HEK293 (cell line): ENCODE measurements around the gene KCNF1.

Source experiments
- CTCF ChIA-PET: fragments of 350-600 bp; formaldehyde crosslinking; extraction: SDS; loops from one replicate; lab custom pipeline; 2021; ENCODE audit warnings: antibody characterized with exemption; lab: Yijun Ruan, JAX
- POLR2A ChIA-PET: fragments of 300-600 bp; formaldehyde crosslinking; extraction: SDS; loops from one replicate; lab custom pipeline; 2020; ENCODE audit warnings: antibody characterized with exemption, inconsistent platforms; lab: Yijun Ruan, JAX
- H3K27ac ChIP-seq: fragments of 200-500 bp; sonication (Bioruptor generic); 2 replicates; pipeline ENCODE4 v1.5.1; 2014; ENCODE audit warnings: low read depth, low read length, control low read depth, inconsistent platforms; ENCODE audit errors: extremely low read depth
- H3K36me3 ChIP-seq, 2 experiments: fragments of 200-500 bp in 1 of 2; sonication (Bioruptor generic) in 1 of 2; 1 replicate in 1 of 2; 2 replicates in 1 of 2; pipeline ENCODE4 v1.5.1; 2014 to 2017; ENCODE audit warnings: inconsistent platforms in 2 of 2, low read length in 2 of 2; ENCODE audit not compliant: control insufficient read depth in 2 of 2, insufficient read depth in 1 of 2
- H3K4me1 ChIP-seq: fragments of 200-500 bp; sonication (Bioruptor generic); 2 replicates; pipeline ENCODE4 v1.5.1; 2014; ENCODE audit warnings: mild to moderate bottlenecking, low read length, inconsistent platforms; ENCODE audit not compliant: control insufficient read depth, insufficient read depth
- H3K4me3 ChIP-seq: 2 replicates; pipeline ENCODE4 v1.5.1; 2011; ENCODE audit warnings: low read depth, mild to moderate bottlenecking, control low read depth, low read length, moderate library complexity
- H3K9me3 ChIP-seq: fragments of 200-500 bp; sonication (Bioruptor generic); 2 replicates; pipeline ENCODE4 v1.5.1; 2014; ENCODE audit warnings: low read depth, low read length, inconsistent platforms; ENCODE audit not compliant: control insufficient read depth, insufficient read depth
- BCL11A ChIP-seq: fragments of 450-650 bp; formaldehyde crosslinking; IDR thresholded peaks from 2 replicates; pipeline ENCODE4 v1.5.1; 2016; ENCODE audit warnings: low read depth, missing biosample characterization, missing genetic modification characterization
- GLIS1 ChIP-seq: fragments of 450-650 bp; formaldehyde crosslinking; IDR thresholded peaks from 2 replicates; pipeline ENCODE4 v1.5.1; 2016; ENCODE audit warnings: missing biosample characterization, missing genetic modification characterization
- KLF17 ChIP-seq: fragments of 450-650 bp; formaldehyde crosslinking; IDR thresholded peaks from 2 replicates; pipeline ENCODE4 v1.5.1; 2016; ENCODE audit warnings: missing biosample characterization, missing genetic modification characterization
- KLF8 ChIP-seq: fragments of 450-650 bp; formaldehyde crosslinking; IDR thresholded peaks from 2 replicates; pipeline ENCODE4 v1.5.1; 2016; ENCODE audit warnings: missing biosample characterization, missing genetic modification characterization
- RBAK ChIP-seq: fragments of 450-650 bp; formaldehyde crosslinking; IDR thresholded peaks from 2 replicates; pipeline ENCODE4 v1.5.1; 2016; ENCODE audit warnings: missing biosample characterization, missing genetic modification characterization
- ZBTB21 ChIP-seq: fragments of 450-650 bp; formaldehyde crosslinking; IDR thresholded peaks from 2 replicates; pipeline ENCODE4 v1.5.1; 2017; ENCODE audit warnings: missing biosample characterization, missing genetic modification characterization
- ZFP3 ChIP-seq: fragments of 450-650 bp; formaldehyde crosslinking; IDR thresholded peaks from 2 replicates; pipeline ENCODE4 v1.5.1; 2016; ENCODE audit warnings: low read depth, missing biosample characterization, missing genetic modification characterization
- ZNF112 ChIP-seq: fragments of 450-650 bp; formaldehyde crosslinking; IDR thresholded peaks from 2 replicates; pipeline ENCODE4 v1.5.0; 2017; ENCODE audit warnings: missing biosample characterization, missing genetic modification characterization
- ZNF133 ChIP-seq: fragments of 450-650 bp; formaldehyde crosslinking; IDR thresholded peaks from 2 replicates; pipeline ENCODE4 v1.5.1; 2016; ENCODE audit warnings: missing biosample characterization, missing genetic modification characterization
- ZNF18 ChIP-seq: fragments of 450-650 bp; formaldehyde crosslinking; IDR thresholded peaks from 2 replicates; pipeline ENCODE4 v1.5.1; 2016; ENCODE audit warnings: missing biosample characterization, missing genetic modification characterization
- ZNF19 ChIP-seq: fragments of 450-650 bp; formaldehyde crosslinking; IDR thresholded peaks from 2 replicates; pipeline ENCODE4; 2016; ENCODE audit warnings: missing biosample characterization, missing genetic modification characterization, low read depth
- ZNF248 ChIP-seq: fragments of 450-650 bp; formaldehyde crosslinking; IDR thresholded peaks from 2 replicates; pipeline ENCODE4 v1.5.1; 2017; ENCODE audit warnings: missing biosample characterization, missing genetic modification characterization
- ZNF274 ChIP-seq, 2 experiments: fragments of 200-500 bp in 1 of 2; fragments of 450-650 bp in 1 of 2; sonication (Bioruptor generic) in 1 of 2; formaldehyde crosslinking in 1 of 2; IDR thresholded peaks; 2 replicates each; pipeline versions ENCODE4 v1.5.1 to v1.6.1; 2014 to 2016; ENCODE audit warnings: borderline replicate concordance in 1 of 2, inconsistent platforms in 1 of 2, low read length in 1 of 2, missing biosample characterization in 1 of 2, missing genetic modification characterization in 1 of 2
- ZNF280C ChIP-seq: fragments of 450-650 bp; formaldehyde crosslinking; IDR thresholded peaks from 2 replicates; pipeline ENCODE4 v1.5.1; 2016; ENCODE audit warnings: missing biosample characterization, missing genetic modification characterization
- ZNF350 ChIP-seq: fragments of 450-650 bp; formaldehyde crosslinking; IDR thresholded peaks from 2 replicates; pipeline ENCODE4 v1.5.0; 2017; ENCODE audit warnings: missing biosample characterization, mild to moderate bottlenecking, missing genetic modification characterization
- ZNF366 ChIP-seq: fragments of 450-650 bp; formaldehyde crosslinking; conservative IDR thresholded peaks from 2 replicates; pipeline ENCODE4 v1.5.1; 2016; ENCODE audit warnings: missing biosample characterization, missing genetic modification characterization
- ZNF404 ChIP-seq: fragments of 450-650 bp; formaldehyde crosslinking; IDR thresholded peaks from 2 replicates; pipeline ENCODE4 v1.5.1; 2017; ENCODE audit warnings: missing biosample characterization, missing genetic modification characterization
- ZNF513 ChIP-seq: fragments of 450-650 bp; IDR thresholded peaks from 2 replicates; pipeline ENCODE4 v1.5.1; 2018; ENCODE audit warnings: missing biosample characterization, missing genetic modification characterization
- ZNF580 ChIP-seq: fragments of 450-650 bp; formaldehyde crosslinking; IDR thresholded peaks from 2 replicates; pipeline ENCODE4 v1.5.1; 2016; ENCODE audit warnings: missing biosample characterization, missing genetic modification characterization
- ZNF624 ChIP-seq: fragments of 450-650 bp; formaldehyde crosslinking; IDR thresholded peaks from 2 replicates; pipeline ENCODE4 v1.5.1; 2017; ENCODE audit warnings: missing biosample characterization, missing genetic modification characterization
- ZNF645 ChIP-seq: fragments of 450-650 bp; formaldehyde crosslinking; IDR thresholded peaks from 2 replicates; pipeline ENCODE4; 2016; ENCODE audit warnings: missing biosample characterization, missing genetic modification characterization
- ZNF785 ChIP-seq: fragments of 450-650 bp; formaldehyde crosslinking; IDR thresholded peaks from 2 replicates; pipeline ENCODE4 v1.5.1; 2016; ENCODE audit warnings: missing biosample characterization, missing genetic modification characterization
- ZSCAN16 ChIP-seq: fragments of 450-650 bp; formaldehyde crosslinking; IDR thresholded peaks from 2 replicates; pipeline ENCODE4 v1.5.1; 2016; ENCODE audit warnings: missing biosample characterization, missing genetic modification characterization
- ZSCAN5A ChIP-seq: fragments of 450-650 bp; formaldehyde crosslinking; IDR thresholded peaks from 2 replicates; pipeline ENCODE4 v1.5.1; 2016; ENCODE audit warnings: missing biosample characterization, missing genetic modification characterization

KCNF1 gene

GRCh38 chr2:10961490-10961875, 49.7 kb downstream of the KCNF1 start (continued):
- TF ChIP-seq ZNF18 (no peak), ZNF19 (tag by site-specific recombination) (no peak), ZNF350 (no peak), ZNF274 (IDR thresholded peaks at IDR 0.05; ENCODE audit: low read length) (no peak), ZNF274 (tag by site-specific recombination; IDR thresholded peaks at IDR 0.05; ENCODE audit: borderline replicate concordance) (no peak), ZNF645 (tag by site-specific recombination) (no peak), ZBTB21 (tag by site-specific recombination) (no peak), RBAK (tag by site-specific recombination) (no peak)

- Histone ChIP-seq H3K27ac (no peak overlapping the region), H3K4me3 (no peak overlapping the region), H3K4me1 (no peaks in the 10 kb centered on the region), H3K9me3 (no peaks in the 10 kb centered on the region), H3K36me3 (no peaks in the 10 kb centered on the region)
- ChIA-PET POLR2A (no interaction called here), CTCF (no interaction called here)
- no peak for TF ChIP-seq ZNF580 (tag by site-specific recombination)
Measured at GRCh38 chr2:10962004-10962403, 50.3 kb downstream of the KCNF1 start.

GRCh38 chr2:10963155-10963554, 51.4 kb downstream of the KCNF1 start:
- no peaks in the 10 kb centered on the region for H3K36me3 ChIP-seq
- H3K9me3 ChIP-seq = no peaks in the 10 kb centered on the region
- H3K4me3 ChIP-seq = no peak overlapping the region
- H3K27ac ChIP-seq = no peak overlapping the region
- ChIA-PET CTCF (interaction anchor here (0.6 to 0.8 kb wide), 3 partner anchors 53 to 128 kb away, joined by 3 to 5 read pairs (median 4); no protein-coding TSS in a partner anchor), POLR2A (interaction anchor here (0.7 kb wide), 1 partner anchor 241 kb away, joined by 5 read pairs; no protein-coding TSS in a partner anchor)
- H3K4me1 ChIP-seq = no peaks in the 10 kb centered on the region
- no peak for TF ChIP-seq ZNF133 (tag by site-specific recombination)
- no peak for TF ChIP-seq ZNF112
- no peak for TF ChIP-seq ZNF785 (tag by site-specific recombination)
- TF ChIP-seq KLF17 = no peak
- no peak for TF ChIP-seq ZNF513 (tag by site-specific recombination)
- TF ChIP-seq KLF8 (tag by site-specific recombination) = no peak
- TF ChIP-seq ZNF624 (tag by site-specific recombination) = no peak
- no peak for TF ChIP-seq GLIS1
- no peak for TF ChIP-seq ZNF248 (tag by site-specific recombination)
- no peak for TF ChIP-seq ZSCAN16 (tag by site-specific recombination)
- no peak for TF ChIP-seq ZNF404 (tag by site-specific recombination)
- no peak for TF ChIP-seq BCL11A (tag by site-specific recombination)
- no peak for TF ChIP-seq ZSCAN5A (tag by site-specific recombination)
- TF ChIP-seq ZNF366 (tag by site-specific recombination) = no peak
- TF ChIP-seq ZFP3 (tag by site-specific recombination) = no peak
- TF ChIP-seq ZNF280C (tag by site-specific recombination) = no peak
